Inflammatory macrophage treated with lipopolysaccharide for 1 hour (primary cell): ENCODE results near the gene HNRNPC.

ENCODE experiments used
- DNase-seq, 2 donors: peaks; one replicate each; pipeline ENCODE4 v3.0.0-alpha.2; 2020 to 2022

HNRNPC gene

GRCh38 chr14:21209185-21209584 lies 60.1 kb downstream of the HNRNPC start:
- no peak for DNase-seq

DNA sequence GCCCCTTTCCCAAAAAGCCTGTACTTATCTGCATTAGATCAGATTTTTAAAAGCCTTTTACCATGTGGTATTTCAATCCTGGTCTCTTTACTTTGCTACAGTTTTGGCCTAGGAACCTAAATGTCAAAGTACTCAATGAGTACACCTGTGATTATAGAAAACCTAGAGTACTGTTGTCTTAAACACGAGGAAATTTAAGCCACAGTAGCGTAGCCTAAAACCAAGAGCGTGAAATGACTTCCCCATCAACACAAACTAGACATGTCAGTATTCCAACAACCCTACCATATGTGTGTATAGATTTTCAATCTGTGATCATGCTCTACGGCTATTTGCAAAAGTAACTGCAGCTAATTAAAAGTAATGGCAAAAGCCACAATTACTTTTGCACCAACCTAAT lies 60.7 kb downstream of the HNRNPC start:
- no peak for DNase-seq

- DNase-seq: peak in 1 of 2 donors; percentile 9
Observed at GRCh38 chr14:21206753-21207684, 62.2 kb downstream of the HNRNPC start.

DNA sequence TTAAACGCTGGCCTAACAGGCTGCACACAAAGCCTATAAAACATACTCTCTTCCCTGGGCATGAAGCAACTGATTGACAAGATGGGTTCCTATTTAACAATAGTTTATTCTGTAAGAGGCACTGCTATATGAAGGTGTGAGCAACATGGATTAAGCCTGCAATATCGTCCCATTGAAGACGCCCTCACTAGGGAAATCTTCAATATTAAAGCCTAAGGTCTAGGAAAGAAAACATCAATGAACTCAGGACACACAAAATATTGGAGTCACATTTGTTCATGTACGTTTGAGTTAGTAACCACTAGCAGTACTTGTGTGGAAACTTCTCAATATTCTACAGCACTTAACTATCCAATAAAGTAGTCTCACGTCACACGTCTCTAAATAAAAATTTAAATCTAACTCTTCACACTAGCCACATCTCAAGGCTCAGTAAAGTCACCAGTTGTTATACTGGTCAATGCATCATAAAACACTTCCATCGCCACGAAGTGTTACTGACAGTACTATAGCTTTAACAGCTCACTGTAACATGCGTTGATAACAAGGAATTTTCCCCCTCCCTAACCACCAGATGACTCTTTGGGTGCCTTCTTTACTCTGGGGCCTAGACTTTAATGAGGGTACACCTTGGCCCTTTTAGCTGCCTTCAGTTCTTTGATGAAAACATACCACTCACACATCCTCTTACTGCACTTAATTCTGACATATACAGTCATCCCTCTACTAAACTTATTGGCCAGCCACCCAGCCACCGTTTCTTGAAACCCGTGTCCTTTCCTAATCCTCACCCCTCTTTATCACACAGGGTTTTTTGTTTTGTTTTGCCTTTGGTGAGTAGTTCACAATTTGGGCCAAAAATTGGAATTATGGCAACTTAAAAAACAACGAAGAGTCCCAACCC lies 63.3 kb downstream of the HNRNPC start:
- DNase-seq: no peak

DNA sequence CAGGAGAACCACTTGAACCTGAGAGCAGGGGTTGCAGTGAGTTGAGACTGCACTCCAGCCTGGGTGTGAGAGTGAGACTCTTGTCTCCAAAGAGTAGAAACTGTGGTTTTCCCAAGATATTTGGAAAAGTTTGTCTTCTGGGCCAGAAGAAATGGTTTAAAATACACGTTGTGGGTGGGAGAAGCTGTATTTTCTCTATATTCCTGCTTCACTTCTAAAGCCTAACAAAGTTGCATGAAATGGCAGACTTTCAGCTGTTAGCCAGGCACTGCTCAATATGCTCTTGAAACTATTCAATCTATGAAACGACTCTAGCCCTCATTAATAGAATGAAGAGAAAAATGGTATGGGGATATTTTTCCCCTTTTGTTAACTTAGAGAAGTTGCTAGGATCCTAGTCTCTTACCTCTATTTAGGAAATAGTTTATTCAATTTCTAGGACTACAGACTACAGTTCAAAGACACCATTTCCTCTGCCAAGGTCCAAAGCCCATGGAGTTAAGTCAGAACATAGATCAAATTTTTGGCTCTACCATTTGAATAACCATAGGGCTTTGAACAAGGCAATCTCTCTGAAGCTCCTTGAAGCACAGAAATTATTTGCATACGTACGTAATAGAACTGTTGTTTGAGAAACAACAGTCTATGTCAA lies 64.1 kb downstream of the HNRNPC start:
- DNase-seq: peak in 1 of 2 donors; percentile 26

DNA sequence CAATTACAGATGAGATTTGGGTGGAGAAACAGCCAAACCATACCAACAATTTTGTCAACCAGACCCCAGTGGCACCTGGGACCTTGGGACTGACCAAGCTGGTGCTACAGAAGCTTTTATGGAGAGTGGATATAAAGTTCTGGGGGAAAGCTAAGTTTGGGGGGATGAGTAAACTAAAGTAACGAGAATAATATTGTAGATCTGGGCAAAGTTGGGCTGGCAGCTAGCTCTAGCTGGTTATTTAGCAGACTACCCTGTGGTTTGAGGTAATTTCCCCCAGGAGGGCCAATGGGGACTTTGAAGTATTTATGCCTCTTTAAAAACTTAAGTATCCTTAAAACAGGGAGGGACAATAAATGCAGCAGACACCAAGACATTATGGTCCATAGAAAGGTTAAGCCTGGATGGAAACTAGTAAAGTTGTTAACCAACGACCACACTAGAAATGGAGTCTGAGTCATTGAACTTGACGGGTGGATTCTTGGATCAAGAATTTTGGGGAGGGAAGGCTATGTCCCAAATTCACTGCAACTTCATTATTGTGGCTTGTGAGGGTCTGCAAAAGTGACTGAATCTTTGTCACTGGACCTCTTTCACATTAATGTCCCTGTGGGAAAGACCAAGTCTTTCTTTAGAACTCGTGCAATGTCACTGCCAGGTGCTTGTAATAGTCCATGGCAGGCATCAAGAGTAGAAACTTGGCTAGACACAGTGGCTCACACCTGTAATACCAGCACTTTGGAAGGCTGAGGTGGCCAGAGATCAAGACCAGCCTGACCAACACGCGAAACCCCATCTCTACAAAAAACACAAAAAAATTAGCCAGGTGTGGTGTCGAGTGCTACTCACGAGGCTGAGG lies 64.8 kb downstream of the HNRNPC start:
- DNase-seq: peak in 1 of 2 donors; percentile 21

DNA sequence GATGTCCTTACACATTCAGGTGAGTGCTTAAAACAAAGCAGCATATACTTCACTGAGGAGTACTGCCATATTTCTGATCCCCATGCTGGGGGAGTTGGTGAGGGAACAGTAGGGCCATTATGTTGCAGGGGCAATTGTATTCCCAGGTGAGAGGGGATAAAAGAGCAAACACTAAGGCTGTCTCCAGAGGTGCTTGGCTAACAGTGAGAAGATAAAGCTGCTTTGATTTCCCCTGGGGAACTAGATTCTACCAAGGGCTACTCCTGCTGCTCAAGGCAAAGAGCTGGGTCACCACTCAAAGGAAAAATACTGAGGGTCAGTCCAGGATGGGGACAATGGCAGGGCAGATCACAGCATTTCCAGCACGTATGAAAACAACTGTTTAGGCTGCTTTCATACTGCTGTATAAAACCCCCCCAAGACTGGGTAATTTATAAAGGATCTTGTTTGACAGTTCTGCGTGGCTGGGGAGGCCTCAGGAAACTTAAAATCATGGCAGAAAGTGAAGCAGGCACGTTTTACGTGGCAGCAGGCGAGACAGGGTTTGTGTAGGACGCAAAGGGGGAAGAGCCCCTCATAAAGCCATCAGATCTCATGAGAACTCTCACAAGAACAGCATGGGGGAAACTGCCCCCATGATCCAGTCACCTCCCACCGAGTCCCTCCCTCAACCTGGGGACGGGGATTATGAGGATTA lies 65.6 kb downstream of the HNRNPC start:
- peak in 1 of 2 donors; percentile 30 for DNase-seq

GRCh38 chr14:21202463-21203358 lies 66.5 kb downstream of the HNRNPC start:
- DNase-seq: peak in 1 of 2 donors; percentile 47

DNA sequence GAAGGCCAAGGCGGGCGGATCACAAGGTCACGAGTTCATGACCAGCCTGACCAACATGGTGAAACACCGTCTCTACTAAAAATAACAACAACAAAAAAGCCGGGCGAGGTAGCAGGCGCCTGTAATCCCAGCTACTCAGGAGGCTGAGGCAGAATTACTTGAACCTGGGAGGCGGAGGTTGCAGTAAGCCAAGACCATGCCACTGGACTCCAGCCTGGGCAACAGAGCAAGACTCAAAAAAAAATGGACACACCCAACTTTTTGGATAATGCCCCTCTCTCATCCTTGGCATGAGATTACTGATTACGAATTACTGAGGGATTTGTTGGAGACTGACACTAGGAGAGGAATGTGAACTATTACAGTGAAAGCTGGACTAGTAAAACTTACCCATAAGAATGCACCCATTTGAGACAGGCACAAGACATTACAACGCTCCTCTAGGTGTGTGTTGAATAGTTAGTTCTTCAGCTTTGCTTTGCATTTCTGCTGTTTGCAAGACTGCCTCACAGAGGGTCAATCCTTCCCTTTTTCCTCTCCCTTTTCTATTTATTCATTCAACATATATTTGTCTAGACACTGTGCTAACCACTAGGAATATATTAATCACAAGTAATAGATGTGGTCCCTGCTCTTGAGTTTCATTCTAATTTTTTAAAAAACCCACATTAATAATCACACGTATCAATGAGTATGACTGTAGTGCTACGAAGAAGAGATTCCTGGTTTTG lies 67.3 kb downstream of the HNRNPC start:
- peak in 1 of 2 donors; percentile 23 for DNase-seq

GRCh38 chr14:21200752-21201461 lies 68.3 kb downstream of the HNRNPC start:
- DNase-seq: no peak

- DNase-seq: peak in 1 of 2 donors; percentile 17
Observed at GRCh38 chr14:21199611-21200560, 69.4 kb downstream of the HNRNPC start.

GRCh38 chr14:21197418-21198205 lies 71.6 kb downstream of the HNRNPC start:
- DNase-seq: peak in 1 of 2 donors; percentile 47

- DNase-seq: no peak
Observed at GRCh38 chr14:21194597-21194996, 74.6 kb downstream of the HNRNPC start.

- no peak for DNase-seq
Observed at GRCh38 chr14:21192875-21193535, 76.2 kb downstream of the HNRNPC start.

GRCh38 chr14:21192447-21192822 lies 76.8 kb downstream of the HNRNPC start:
- DNase-seq: no peak

- peak; percentile 56 to 57 for DNase-seq
Observed at GRCh38 chr14:21191809-21192446, 77.3 kb downstream of the HNRNPC start.
